ENCODE data around the gene LCN15.

DNA sequence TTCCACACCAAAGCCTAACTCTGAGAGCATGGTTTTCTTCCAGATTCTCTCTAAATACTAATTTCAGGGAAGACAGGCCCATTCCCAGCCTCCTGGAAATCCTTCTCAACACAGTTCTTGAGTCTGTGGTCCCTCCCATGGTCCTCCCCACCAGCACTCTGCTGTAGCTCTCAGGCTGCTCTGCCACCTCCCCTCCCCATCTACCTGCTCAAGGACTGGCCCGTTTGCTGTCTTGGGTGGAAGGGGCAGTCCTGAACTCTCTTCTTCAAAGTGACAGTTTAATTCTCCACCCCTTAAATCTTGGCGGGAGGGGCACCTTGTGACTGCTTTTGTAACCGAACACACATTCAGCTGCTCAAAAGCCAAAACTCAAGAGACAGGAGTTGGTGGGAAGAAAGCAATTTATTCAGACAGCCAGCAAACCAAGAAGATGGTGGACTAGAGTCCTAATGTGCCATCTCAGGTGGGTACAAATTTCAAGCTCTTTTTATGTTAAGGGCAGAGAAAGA is 7.6 kb upstream of the LCN15 start:
- no peak for TF ChIP-seq POLR2A (IDR thresholded peaks at IDR 0.05)
- TF ChIP-seq, protein P1, sequence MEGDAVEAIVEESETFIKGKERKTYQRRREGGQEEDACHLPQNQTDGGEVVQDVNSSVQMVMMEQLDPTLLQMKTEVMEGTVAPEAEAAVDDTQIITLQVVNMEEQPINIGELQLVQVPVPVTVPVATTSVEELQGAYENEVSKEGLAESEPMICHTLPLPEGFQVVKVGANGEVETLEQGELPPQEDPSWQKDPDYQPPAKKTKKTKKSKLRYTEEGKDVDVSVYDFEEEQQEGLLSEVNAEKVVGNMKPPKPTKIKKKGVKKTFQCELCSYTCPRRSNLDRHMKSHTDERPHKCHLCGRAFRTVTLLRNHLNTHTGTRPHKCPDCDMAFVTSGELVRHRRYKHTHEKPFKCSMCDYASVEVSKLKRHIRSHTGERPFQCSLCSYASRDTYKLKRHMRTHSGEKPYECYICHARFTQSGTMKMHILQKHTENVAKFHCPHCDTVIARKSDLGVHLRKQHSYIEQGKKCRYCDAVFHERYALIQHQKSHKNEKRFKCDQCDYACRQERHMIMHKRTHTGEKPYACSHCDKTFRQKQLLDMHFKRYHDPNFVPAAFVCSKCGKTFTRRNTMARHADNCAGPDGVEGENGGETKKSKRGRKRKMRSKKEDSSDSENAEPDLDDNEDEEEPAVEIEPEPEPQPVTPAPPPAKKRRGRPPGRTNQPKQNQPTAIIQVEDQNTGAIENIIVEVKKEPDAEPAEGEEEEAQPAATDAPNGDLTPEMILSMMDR (IDR thresholded peaks at IDR 0.05) = no peak
- TF ChIP-seq POLR2AphosphoS5 (IDR thresholded peaks at IDR 0.05) = no peak

Data from stomach (tissue), 4 donors.